Stimulated activated CD4-positive, alpha-beta T cell treated with anti-CD3 and anti-CD28 coated beads, Interleukin-4, amount 100 ng/mL, for 1 hour (primary cell): Measurements from ENCODE around the gene DCXR.

Experiments
- DNase-seq: peaks from one replicate; pipeline ENCODE4 v3.0.0-alpha.2; 2020

DCXR gene

DNA sequence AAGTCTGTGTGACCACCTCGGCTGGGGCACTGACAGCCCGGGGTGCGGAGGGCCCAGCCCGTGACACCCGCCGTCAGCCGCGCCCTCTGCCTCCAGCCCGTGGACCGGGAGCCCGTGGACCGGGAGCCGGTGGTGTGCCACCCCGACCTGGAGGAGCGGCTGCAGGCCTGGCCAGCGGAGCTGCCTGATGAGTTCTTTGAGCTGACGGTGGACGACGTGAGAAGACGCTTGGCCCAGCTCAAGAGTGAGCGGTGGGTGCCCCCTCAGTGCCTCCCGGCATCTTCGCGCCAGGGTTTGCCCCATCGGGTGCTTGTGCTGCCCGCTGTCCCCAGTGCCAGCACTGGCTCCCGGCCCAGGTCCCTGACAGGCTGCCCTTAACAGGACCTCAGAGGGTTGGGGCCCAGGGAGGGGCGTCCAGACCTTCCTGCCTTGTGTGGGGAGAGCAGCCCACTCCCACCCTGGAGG is 28.5 kb downstream of the DCXR start:
- no peak for DNase-seq

DNA sequence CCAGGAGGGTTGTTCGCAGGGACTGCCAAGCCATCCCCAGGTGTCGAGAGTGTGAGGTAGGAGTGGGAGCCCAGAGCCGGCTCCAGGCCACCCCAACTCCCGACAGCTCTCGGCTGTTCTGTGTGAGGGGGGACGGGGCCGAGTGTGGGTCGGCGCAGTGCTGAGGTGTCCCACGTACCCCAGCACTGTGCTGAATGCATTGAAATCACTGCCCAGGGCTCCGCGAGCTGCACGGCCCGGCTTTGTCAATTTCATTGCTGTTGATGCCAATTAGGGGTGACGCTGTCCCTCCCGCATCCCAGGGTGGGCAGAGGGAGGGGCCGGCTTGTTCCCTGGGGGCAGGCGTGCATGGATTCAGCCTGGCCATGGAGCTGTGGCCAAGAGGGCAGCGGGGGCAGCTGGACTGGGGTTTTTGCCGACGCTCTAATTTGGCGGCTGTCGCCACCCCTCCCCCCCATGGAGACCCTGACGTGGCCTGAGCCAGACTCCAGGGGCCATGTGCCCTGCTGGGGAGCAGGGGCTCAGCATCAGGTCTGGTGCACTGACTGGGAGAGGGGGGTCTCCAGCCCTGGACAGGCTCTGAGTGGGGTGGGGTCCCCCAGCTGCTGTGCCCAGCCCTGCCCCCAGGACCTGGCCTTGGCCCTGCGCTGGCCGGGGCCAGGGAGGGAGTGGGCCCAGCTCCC is 29.1 kb downstream of the DCXR start:
- DNase-seq = no peak

DNA sequence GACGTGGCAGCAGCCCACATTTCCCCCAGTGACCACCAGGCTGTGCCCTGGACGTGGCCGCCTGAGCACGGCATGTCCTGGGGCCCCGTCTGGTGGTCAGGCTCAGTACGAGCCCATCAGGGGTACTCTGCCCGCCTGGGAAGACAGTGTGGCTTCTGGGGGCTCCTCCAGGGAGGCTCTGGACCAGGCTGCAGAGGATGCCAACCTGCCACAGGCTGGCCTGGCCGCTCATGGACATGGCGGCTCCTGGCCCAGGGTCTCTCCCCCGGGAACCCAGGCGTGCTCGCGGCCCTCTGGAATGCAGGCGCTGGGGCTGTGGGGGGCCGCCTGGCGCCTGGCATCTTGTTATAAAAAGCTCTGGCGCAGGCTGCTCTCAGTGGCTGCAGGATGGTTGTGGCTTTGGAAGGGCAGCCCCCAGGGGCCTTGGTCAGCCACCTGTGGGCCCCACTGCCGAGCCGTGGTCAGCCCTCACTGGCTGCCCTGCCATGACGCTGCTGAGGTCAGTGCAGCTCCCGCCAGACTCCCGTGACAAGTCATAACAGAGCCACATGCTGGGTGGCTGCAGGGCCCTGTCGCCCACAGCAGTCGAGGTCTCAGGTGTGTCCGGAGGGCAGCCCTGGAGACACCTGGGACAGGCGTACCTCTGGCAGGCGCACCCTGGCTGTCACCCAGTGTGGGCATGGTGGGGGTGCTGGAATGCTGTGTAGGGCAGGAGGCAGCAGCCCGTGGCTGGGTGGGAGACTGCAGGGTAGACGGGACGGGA is 29.8 kb downstream of the DCXR start:
- no peak for DNase-seq

DNA sequence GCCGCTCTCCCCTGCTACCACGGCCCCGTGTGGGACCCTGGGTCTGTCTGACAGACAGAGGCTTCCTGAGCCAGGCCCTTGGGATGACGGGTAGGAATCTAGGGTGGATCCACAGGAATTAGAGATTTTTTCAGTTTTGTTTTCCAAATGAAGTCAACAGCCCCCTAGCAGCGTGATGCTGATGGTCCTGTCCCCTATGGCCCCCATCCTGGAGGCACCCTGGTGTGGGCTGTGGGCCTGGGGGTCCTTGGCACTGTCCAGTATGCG is 30.3 kb downstream of the DCXR start:
- DNase-seq = no peak

DNA sequence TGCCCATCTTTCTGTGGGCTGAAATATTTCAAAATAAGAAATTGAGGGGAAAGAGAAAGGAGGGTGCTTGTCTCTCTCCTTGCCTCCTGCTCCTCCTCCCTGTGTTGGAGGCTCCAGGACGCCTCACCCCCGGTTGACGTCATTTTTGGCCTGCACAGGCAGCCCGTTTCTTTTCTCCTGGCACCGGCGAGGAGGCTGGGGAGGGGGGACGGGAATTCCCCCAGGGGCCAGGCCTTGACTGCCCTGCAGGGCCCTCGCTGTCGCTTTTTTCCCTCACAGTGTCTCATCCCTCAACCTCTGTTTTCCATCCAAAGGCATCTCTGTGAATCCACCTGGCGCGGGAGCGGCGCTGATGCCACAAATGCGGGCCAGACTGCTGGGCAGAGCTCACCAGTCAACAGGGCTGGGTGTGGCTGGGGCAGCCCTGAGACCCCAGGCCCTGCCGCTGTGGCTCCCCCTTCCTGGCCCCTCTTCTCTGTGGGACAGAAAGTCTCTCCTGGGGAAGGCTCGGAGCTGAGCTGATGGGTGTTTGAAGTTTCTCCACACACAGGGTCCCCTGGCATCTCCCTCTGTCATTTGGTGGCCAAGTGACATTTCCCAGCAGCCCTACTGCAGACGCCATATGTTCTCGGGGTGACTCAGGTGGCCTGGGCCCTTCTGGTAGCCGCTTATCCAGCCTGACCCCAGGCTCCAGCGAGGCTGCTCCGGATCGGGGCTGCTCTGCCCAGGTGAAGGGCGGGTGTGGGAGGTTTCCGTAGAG is 30.8 kb downstream of the DCXR start:
- no peak for DNase-seq

DNA sequence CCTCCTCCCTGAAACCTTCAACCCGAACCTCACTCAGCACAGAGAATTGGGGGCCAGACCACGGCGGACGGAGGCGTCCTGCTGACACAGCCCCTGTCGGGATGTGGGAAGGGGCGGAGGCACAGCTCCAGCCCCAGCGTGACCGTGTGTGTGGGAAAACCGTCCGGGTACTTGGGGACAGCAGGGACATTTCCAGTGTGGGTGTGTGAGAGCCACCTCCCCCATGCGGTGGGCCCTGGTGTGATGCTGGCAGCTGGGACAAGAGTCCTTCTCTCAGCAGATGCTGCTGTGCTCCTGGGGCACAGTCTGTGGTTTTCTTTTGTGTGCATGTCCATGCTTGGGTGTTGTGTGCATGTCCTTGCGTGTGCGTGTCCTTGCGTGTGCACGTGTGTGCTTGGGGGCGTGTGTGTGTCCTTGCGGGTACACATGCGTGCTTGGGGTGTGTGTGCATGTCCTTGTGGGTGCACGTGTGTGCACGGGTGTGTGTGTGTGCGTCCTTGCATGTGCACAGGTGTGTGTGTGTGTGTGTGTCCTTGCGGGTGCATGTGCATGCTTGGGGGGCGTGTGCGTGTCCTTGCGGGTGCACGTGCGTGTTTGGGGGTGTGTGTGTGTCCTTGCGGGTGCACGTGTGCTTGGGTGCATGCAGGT is 31.7 kb downstream of the DCXR start:
- DNase-seq = no peak

DNA sequence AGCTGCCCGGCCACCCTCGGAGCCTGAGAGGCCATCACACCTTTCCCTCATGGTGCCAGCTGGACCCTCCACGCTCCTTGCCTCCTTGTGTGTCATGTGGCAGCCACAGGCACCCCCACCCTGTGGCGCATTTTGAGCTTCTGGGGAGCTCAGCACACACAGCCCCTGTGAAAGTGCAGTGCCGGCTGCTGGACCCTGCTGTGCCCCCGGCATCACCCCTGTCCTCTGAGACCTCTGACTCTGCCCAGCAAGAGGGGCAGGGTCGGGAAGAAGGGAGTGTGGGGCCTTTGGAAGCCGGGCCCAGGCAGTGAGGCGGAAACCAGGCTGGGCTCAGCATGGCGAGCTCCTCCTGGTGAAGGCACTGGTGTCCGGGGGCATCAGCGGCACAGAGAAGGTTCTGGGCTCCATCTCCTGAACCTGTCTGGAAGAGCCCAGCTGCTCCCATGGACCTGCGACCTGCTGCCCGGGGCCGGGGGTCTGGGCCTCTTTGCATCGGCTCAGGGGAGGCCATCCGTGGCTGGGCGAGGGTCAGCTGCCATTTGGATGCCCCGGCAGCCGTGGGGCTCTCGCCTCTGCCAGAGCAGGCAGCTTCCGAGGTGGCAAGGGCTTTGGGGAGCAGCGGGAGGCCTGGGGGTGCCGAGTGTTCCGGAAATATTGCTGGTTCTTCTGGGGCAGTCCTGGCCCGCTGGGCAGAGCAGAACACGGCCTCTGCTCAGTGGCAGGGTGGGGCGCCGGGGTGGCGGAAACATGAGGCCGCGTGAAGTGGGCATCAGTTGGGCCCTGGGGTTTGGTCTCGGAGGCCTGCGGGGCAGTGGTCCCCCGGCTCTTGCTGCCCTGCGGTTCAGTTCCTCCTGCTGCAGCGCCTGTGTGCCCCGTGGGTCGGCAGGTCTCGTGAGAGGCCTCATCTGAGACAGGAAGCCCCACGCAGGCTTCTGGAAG is 32.7 kb downstream of the DCXR start:
- no peak for DNase-seq

DNA sequence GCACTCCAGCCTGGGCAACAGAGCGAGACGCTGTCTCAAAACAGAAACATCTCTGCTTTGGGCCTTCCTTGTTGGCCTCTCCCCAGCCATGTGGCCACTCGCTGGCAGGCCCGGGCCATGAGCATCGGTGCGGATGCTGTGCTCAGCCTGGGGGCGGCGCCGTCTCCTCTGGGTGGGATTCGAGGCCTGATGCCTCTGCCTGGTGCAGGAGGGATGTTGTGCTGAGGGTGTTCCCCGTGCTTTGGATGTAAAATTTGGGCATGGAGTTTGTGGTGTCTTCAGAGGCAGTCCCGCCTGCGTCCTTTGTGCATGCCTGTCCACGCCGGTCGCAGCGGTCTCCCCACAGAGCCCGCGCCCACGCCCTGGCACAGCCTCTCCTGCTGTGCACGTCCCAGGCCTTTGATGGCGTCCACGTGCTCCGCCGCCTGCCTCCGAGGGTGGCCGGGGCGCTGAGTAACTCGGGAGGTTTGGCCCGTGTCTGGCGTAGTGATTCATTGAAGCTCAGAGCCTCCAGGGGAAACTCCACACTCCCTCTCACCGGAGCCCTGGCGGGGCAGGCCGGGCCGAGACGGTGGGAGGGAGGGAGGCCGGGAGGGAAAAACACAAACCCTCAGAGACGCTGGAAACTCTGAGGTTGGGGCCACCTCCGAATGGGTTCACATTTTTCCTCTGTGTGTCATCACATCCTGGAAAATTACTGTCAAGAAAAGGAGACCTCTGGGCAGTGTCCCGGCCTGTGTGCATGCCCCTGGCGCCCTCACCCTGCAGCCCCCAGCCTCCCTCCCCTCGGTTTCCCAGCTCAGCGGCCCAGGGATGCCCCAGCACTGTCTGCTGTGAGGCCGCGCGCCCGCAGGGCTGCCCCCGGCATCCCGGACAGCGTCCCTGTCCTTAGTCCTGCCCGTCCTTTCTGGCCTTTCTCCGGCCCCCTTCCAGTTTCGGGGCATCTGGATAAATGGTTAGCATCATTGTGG is 33.8 kb downstream of the DCXR start:
- peak; percentile 38 for DNase-seq

DNA sequence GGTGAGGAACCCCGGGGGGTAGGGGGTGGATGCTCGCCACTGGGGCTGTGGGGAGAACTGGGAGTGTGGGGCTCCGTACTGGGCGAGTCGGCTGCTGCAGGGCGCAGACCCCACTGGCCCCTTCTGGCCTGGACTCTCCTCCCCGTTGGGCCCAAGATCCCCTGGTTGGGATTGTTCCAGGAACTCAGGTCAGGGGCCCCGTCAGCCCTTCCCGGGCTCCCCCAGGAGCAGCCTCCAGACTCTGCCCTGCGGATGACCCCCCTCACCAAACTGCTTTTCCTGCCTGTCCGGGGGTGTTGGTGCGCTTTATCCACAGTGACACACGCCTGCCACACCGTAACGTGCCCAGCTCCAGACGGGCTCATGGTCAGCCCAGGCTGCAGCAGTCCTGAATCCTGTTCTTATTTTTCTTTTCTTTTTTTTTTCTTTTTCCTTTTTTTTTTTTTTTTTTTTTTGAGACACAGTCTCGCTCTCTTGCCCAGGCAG is 35.9 kb downstream of the DCXR start:
- DNase-seq = no peak

DNA sequence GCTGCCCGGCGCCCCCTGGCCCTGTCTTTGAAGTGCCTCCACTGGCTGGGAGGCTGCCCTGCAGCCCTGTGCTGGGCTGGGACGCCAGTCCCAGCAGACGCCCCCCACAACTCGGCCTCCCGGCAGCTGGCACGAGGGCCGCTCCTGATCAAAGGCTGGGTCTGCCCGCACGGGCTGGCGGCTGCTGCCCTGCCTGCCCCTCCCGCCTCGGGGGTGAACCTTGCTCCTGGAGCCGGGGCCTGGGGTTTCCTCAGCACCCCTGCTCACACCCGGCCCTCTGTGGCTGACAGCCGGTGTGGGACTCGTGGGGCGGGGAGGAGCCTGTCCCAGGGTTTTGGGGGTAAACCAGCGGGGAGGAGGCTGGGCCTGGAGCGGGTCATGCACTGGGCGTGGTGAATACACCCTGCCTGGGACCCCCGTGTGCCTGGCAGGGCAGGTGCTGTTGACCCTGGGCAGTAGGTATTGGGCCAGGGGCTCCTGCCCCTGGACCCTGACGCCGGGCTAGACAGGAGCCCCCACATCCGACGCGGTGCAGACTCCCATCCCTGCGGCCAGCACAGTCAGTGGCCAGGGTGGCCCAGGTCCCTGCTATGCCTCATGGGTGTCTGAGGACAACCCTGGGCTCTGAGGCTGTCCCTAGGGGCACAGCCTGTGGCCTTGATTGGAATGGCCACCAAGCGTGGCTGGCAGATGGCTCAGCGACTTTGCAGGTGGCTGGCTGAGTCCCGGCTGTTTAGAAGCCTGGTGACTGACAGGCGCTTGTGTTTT is 36.5 kb downstream of the DCXR start:
- no peak for DNase-seq

DNA sequence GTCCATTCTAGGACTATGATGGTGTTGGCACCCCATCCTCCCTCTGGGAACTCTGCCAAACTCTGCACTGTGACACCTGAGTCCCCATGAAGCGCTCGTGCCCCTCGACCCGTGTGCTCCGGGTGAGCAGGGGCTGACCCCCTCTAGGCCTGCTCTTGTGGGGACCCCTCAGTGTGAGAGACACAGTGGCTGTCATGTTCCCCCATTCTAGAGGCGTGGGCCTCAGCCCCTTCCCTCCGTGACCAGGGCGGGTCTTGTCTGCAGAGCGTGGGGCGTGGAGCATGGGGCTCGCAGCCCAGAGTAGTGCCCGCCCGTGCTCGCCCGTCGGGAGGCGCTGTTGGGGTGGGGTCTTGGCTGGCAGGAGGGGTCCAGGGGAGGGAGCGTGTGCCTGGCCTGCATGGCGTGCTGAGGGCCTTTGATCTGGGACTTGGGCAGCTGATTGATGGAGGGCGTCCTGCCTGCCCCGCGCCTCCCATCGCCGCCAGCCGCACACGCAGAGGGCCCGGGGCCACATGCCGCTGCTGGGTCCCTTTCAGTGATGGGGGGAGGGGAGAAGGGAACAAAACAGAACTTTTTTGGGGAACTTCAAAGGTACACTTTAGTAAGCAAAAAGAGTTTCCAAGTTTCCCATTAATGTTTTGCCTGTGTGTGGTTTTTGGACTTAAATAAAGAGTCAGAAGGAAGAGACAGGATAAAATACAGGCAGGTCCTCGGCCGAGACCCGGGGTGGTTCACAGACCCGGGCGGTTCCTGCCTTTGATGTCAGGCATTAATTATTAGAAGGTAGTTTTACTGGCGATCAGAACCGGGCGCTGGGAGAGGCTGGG is 37.3 kb downstream of the DCXR start:
- no peak for DNase-seq

DNA sequence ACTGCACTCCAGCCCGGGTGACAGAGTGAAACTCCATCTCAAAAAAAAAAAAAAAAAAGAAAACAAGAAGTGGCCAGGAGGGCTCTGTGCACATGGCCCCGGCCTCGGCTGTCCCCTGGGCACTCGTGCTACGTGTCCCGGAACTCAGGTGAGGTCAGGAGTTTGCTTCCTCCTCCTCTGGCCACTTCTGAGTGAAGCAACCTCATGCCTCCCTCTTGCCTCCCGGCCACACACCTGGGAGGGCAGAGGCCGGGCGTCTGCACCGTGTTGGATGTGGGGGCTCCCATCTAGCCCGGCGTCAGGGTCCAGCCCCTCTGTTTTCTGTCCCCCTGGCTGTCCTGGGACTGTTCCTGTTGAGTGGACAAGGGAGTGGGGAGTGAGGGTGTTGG is 37.9 kb downstream of the DCXR start:
- DNase-seq = no peak

DNA sequence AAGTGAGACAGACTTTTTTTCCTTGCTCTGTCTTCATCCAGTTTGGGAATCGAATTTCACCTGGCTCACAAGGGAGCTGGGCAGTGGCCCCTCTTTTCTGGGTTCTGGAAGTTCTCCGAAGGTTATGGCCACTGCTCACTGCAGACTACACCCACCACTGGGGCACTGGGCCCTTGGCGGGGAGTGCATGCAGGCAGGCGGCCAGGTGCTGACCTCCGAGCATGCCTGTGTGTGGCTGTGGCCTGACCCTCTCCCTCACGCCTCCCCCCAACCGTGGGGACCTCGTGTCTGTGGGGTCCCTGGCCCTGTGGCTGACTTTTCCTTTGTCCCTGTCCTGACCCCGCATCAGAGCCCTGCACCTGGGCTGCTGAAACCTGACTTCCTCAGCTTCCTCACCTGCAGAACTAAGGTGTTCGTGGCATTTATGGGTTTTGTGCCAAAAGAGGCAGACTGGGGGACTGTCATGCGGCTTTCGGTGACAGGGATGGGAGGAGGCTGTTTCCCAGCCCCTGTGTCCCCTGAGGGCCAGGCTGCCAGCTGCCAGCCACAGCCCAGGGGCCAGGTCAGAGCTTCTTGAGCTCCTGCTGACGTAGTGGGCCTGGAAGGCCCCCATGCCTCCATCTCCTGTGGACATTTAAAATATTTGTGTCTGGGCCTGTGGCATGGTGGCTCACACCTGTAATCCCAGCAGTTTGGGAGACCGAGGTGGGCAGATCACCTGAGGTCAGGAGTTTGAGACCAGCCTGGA is 38.6 kb downstream of the DCXR start:
- no peak for DNase-seq

DNA sequence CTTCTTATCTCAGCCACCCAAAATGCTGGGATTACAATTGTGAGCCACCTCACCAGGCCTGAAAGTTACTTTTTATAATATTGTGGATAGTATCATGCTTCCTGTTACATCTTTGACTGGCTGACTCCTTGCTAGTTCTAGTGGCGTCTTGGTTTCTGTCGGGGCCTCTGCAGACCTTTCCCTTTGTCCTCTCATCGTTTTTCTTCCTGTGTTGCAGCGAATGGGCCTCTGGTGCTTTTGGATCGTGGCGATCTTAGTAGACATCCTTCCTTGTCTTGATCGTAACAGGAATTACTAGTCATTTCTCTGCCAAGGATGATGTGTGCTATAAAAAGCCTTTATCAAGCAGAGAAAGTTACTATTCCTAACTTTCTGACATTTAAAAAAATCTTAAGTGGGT is 39.3 kb downstream of the DCXR start:
- no peak for DNase-seq

DNA sequence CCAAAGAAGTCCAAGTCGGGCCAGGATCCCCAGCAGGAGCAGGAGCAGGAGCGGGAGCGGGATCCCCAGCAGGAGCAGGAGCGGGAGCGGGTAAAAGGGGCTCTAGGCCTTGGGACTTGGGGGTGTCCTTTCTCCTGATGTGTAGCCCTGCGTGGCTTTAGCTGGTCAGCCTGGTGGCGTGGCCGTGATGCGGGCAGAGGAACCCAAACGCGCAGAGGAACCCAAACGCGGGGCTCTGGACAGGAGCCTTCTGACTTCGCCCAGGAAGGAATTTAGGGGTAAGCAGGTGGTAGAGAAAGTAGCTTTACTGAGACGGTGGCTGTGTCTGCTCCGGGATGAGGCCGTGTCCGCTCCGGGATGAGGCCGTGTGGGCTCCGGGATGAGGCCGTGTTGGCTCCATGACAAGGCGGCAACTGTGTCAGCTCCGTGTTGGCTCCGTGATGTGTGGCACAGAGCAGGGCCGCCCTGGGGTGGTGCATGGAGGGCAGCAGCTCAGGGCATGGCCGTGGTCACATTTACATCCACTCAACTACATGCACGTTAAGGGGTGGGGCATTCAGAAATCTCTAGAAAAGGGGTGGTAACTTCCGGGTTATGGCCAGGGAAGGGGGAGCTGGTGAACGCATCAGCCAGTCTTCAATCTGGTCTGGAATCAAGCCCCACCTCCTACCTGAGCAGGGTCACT is 40.6 kb downstream of the DCXR start:
- no peak for DNase-seq

DNA sequence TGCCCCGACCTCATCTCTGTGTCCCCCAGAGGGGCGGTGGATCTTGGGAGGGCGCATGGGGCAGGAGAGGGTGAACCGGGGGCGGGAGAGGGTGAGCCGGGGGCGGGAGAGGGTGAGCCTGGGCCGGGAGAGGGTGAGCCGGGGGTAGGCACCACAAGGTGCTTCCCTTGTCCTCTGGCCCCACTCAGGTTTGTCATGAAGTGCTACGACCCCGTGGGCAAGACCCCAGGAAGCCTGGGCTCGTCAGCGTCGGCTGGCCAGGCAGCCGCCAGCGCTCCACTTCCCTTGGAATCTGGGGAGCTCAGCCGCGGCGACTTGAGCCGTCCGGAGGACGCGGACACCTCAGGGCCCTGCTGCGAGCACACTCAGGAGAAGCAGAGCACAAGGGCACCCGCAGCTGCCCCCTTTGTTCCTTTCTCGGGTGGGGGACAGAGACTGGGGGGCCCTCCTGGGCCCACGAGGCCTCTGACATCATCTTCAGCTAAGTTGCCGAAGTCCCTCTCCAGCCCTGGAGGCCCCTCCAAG is 41.2 kb downstream of the DCXR start:
- no peak for DNase-seq

DNA sequence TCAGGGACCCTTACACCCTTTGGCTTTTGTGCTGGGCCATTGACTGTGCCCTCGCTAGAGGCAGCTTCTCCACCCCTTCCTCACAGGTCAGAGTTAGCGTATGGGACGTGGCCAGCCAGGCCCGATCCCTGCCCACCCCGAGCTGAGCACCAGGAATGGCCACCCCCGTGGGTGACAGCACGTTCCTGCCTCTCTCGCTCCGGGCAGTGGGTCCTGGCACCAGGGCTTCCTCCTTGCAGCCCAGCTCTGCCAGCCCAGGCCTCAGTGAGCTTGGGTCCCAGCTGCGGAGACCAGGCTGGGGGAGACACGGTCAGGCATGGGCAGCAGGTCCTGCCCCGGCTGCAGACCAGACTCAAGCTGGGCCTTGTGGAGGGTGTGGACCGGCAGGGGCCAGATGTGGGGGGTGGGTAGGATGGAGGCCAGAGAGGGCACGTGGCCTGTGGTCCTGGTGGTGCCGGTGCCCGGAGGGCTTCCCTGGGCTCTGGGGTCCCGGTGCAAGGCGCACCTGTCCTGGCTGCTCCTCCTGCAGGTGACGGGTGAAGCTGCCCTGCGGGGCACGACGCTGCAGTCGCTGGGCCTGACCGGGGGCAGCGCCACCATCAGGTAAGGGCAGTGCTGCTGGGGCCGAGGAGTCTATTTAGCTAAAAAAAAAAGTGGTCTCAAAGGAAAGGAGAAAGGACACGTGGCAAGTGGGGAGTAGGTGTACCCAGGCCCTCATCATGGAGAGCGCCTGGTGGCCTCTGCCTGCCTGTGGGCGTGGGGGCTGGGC is 41.9 kb downstream of the DCXR start:
- DNase-seq = no peak
